AG09309 (cell line): ENCODE measurements around the gene NDFIP1.

ENCODE experiments used
- DNase-seq: peaks from one replicate; pipeline ENCODE4 v3.0.0-alpha.2; 2010; ENCODE audit warnings: low read depth
- H3K4me3 ChIP-seq: 2 replicates; pipeline ENCODE4 v1.5.1; 2011; ENCODE audit warnings: mild to moderate bottlenecking, low read depth, low read length, moderate library complexity; ENCODE audit not compliant: control insufficient read depth
- CTCF ChIP-seq: IDR thresholded peaks from 2 replicates; pipeline ENCODE4 v1.5.1; 2011; ENCODE audit warnings: mild to moderate bottlenecking, low read depth, low read length, inconsistent platforms; ENCODE audit not compliant: insufficient read depth, control insufficient read depth; ENCODE audit errors: missing control alignments

The NDFIP1 gene

GRCh38 chr5:142107736-142108431, 695 bp upstream of the NDFIP1 start:
- no peak overlapping the region; the same call in 1 of the 2 replicates for H3K4me3 ChIP-seq
- no peak for DNase-seq
- no peak for TF ChIP-seq CTCF

- peak overlapping the region; percentile 54 for H3K4me3 ChIP-seq
- no peak for TF ChIP-seq CTCF
- DNase-seq = no peak
Measured at GRCh38 chr5:142109331-142110045, 909 bp downstream of the NDFIP1 start.

GRCh38 chr5:142110046-142110531, 1.5 kb downstream of the NDFIP1 start:
- TF ChIP-seq CTCF = peak; percentile 8
- H3K4me3 ChIP-seq = peak overlapping the region; percentile 54
- DNase-seq = no peak

- no peak overlapping the region for H3K4me3 ChIP-seq
- TF ChIP-seq CTCF = no peak
- no peak for DNase-seq
Measured at GRCh38 chr5:142110988-142111687, 2.6 kb downstream of the NDFIP1 start.

GRCh38 chr5:142114687-142115086, 6.1 kb downstream of the NDFIP1 start:
- TF ChIP-seq CTCF = no peak
- no peak overlapping the region for H3K4me3 ChIP-seq
- DNase-seq = no peak

GRCh38 chr5:142115937-142116614, 7.5 kb downstream of the NDFIP1 start:
- DNase-seq = no peak
- TF ChIP-seq CTCF = no peak
- H3K4me3 ChIP-seq = no peak overlapping the region
